OCI-LY3 (cell line): ENCODE measurements around the gene DQX1.
"Not testable (repeated sequence)": the region's sequence is repeated elsewhere in the genome, so short reads cannot be mapped to it uniquely, and the experiment has no call there.

ENCODE experiments used
- CTCF ChIP-seq: fragments of 200-600, 300-600 bp; sonication (generic); IDR thresholded peaks from 2 replicates; pipeline ENCODE4 v1.5.1; 2014; ENCODE audit warnings: antibody characterized with exemption, low read length, low read depth
- EZH2phosphoT487 ChIP-seq: fragments of 200-600 bp; shearing (Covaris generic); IDR thresholded peaks from 2 replicates; pipeline ENCODE4 v1.6.1; 2018; ENCODE audit warnings: antibody characterized with exemption, mixed run types, low read depth

- not testable (repeated sequence) for TF ChIP-seq CTCF, EZH2phosphoT487
Observed at GRCh38 chr2:74483675-74484164, 42.3 kb downstream of the DQX1 start.
